Trophoblast cell (in vitro differentiated cells and primary cell): ENCODE data around the gene RANBP9.

Experiments
- DNase-seq, 2 donors: peaks; one replicate each; pipeline ENCODE4 v3.0.0-alpha.2; 2016
- H2AFZ ChIP-seq: 2 replicates; pipeline ENCODE4 v1.6.1; 2013; ENCODE audit warnings: low read length, moderate library complexity, mild to moderate bottlenecking; ENCODE audit not compliant: insufficient read depth, poor library complexity
- H2AK5ac ChIP-seq: 2 replicates; pipeline ENCODE4 v1.6.1; 2013; ENCODE audit warnings: mild to moderate bottlenecking, low read length
- H2BK120ac ChIP-seq: 2 replicates; pipeline ENCODE4 v1.6.1; 2013; ENCODE audit warnings: low read length, mild to moderate bottlenecking, moderate library complexity; ENCODE audit not compliant: insufficient read depth, poor library complexity
- H2BK12ac ChIP-seq: 2 replicates; pipeline ENCODE4 v1.6.1; 2013; ENCODE audit warnings: mild to moderate bottlenecking, low read length, moderate library complexity
- H2BK5ac ChIP-seq: 2 replicates; pipeline ENCODE4 v1.6.1; 2013; ENCODE audit warnings: low read length, low read depth, moderate library complexity, mild to moderate bottlenecking; ENCODE audit not compliant: poor library complexity
- H3K14ac ChIP-seq: 2 replicates; pipeline ENCODE4 v1.6.1; 2013; ENCODE audit warnings: mild to moderate bottlenecking, low read length
- H3K18ac ChIP-seq: 2 replicates; pipeline ENCODE4 v1.6.1; 2013; ENCODE audit warnings: mild to moderate bottlenecking, low read length
- H3K23ac ChIP-seq: 2 replicates; pipeline ENCODE4 v1.6.1; 2013; ENCODE audit warnings: low read length
- H3K27ac ChIP-seq: 2 replicates; pipeline ENCODE4 v1.5.1; 2013; ENCODE audit warnings: low read depth, mild to moderate bottlenecking, inconsistent platforms, low read length, moderate library complexity
- H3K27me3 ChIP-seq: 2 replicates; pipeline ENCODE4 v1.6.1; 2013; ENCODE audit warnings: inconsistent platforms, mild to moderate bottlenecking, low read length, moderate library complexity; ENCODE audit not compliant: insufficient read depth
- H3K36me3 ChIP-seq, 2 experiments: 1 replicate in 1 of 2; 2 replicates in 1 of 2; pipeline ENCODE4 v1.6.1; 2013; ENCODE audit warnings: low read length in 2 of 2, mild to moderate bottlenecking in 2 of 2, moderate library complexity in 1 of 2; ENCODE audit not compliant: insufficient read depth in 2 of 2, control insufficient read depth in 1 of 2
- H3K4ac ChIP-seq: 2 replicates; pipeline ENCODE4 v1.6.1; 2013; ENCODE audit warnings: low read depth, mild to moderate bottlenecking, low read length, moderate library complexity
- H3K4me1 ChIP-seq, 2 experiments: 1 replicate in 1 of 2; 2 replicates in 1 of 2; pipeline ENCODE4 v1.6.1; 2013; ENCODE audit warnings: low read length in 2 of 2, mild to moderate bottlenecking in 2 of 2, moderate library complexity in 1 of 2; ENCODE audit not compliant: insufficient read depth in 2 of 2, control insufficient read depth in 1 of 2
- H3K4me2 ChIP-seq: 2 replicates; pipeline ENCODE4 v1.6.1; 2013; ENCODE audit warnings: inconsistent platforms, mild to moderate bottlenecking, low read length, moderate library complexity
- H3K4me3 ChIP-seq: 2 replicates; pipeline ENCODE4 v1.5.1; 2013; ENCODE audit warnings: mild to moderate bottlenecking, low read depth, low read length, inconsistent platforms
- H3K79me1 ChIP-seq: one replicate; pipeline ENCODE4 v1.6.1; 2013; ENCODE audit warnings: low read length
- H3K79me2 ChIP-seq: 2 replicates; pipeline ENCODE4 v1.6.1; 2013; ENCODE audit warnings: low read length, mild to moderate bottlenecking; ENCODE audit not compliant: control insufficient read depth, insufficient read depth, poor library complexity
- H3K9ac ChIP-seq: 2 replicates; pipeline ENCODE4 v1.6.1; 2013; ENCODE audit warnings: mild to moderate bottlenecking, low read length
- H3K9me3 ChIP-seq: 2 replicates; pipeline ENCODE4 v1.6.1; 2013; ENCODE audit warnings: low read depth, mild to moderate bottlenecking, control low read depth, inconsistent platforms, low read length; ENCODE audit not compliant: insufficient read depth
- H4K12ac ChIP-seq: 2 replicates; pipeline ENCODE4 v1.6.1; 2013; ENCODE audit warnings: low read depth, mild to moderate bottlenecking, low read length, moderate library complexity
- H4K8ac ChIP-seq: 2 replicates; pipeline ENCODE4 v1.6.1; 2013; ENCODE audit warnings: low read depth, mild to moderate bottlenecking, low read length, moderate library complexity
- H4K91ac ChIP-seq: one replicate; pipeline ENCODE4 v1.6.1; 2013; ENCODE audit warnings: low read depth, mild to moderate bottlenecking, low read length, moderate library complexity
- WGBS: extraction: QIAGEN DNeasy Blood & Tissue Kit; methylation state at CpG from one replicate; pipeline ENCODE4 v1.1.7; 2013; ENCODE audit warnings: missing lambda C conversion rate; ENCODE audit not compliant: insufficient read length, insufficient coverage; ENCODE audit errors: extremely low coverage; 5-methylcytosine and 5-hydroxymethylcytosine counted together

RANBP9 gene

GRCh38 chr6:13614126-13614925 is 97.3 kb downstream of the RANBP9 start:
- peak overlapping the region; percentile 69 for H3K14ac ChIP-seq
- H4K91ac ChIP-seq: peak overlapping the region; percentile 60
- peaks cover 0 to 3% of the 10 kb centered on the region in 2 experiments for H3K4me1 ChIP-seq
- H3K18ac ChIP-seq: peak overlapping the region; percentile 80
- H3K27ac ChIP-seq: peak overlapping the region; percentile 26
- peak overlapping the region; percentile 27 for H2BK120ac ChIP-seq
- H3K79me2 ChIP-seq: peaks cover 13% of the 10 kb centered on the region
- H3K4ac ChIP-seq: peak overlapping the region; percentile 23
- no peaks in the 10 kb centered on the region for H3K9me3 ChIP-seq
- H4K12ac ChIP-seq: peak overlapping the region; percentile 55
- H2BK5ac ChIP-seq: peak overlapping the region; percentile 27
- H3K36me3 ChIP-seq: peaks cover 4 to 14% of the 10 kb centered on the region in 2 experiments
- no peak overlapping the region for H2BK12ac ChIP-seq
- peak overlapping the region; percentile 91 for H4K8ac ChIP-seq
- H3K79me1 ChIP-seq: peaks cover 9% of the 10 kb centered on the region
- H2AK5ac ChIP-seq: no peak overlapping the region
- peak overlapping the region; percentile 91 for H3K4me3 ChIP-seq
- H2AFZ ChIP-seq: peak overlapping the region; percentile 89
- H3K9ac ChIP-seq: peak overlapping the region; percentile 78
- H3K27me3 ChIP-seq: no peaks in the 10 kb centered on the region
- peak overlapping the region; percentile 71 for H3K4me2 ChIP-seq
- no CpG with 5 or more reads among the region's 38 CpGs for WGBS
- peak; percentile 27 to 62 for DNase-seq
- no peak overlapping the region for H3K23ac ChIP-seq

DNA sequence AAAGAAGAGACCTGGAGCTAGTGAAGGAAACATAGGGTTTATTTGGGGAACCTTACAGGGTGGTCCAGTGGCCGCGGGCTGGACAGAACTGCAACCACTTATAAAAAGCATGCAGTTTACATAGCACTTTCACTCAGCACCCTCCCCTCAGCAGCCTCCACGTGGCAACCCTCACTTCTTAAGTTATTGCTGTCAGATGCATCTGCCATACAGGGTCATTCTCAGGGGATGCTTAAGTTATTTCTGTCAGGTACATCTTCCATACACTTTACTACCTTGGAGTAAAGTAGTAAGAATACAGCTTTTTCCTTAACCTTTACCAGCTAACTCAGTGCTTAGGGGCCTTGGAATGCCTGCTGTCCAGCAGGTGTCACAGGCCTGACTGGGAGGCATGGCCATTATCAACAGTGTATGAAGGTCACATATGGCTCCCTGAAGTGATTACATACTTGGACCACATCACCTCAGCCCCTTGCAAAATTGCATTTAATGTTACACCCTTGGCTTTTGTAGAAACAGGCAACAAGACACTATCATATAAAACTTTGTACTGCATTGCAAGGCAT is 98.5 kb downstream of the RANBP9 start:
- no peak overlapping the region for H4K12ac ChIP-seq
- no peak for DNase-seq
- no peak overlapping the region for H2AFZ ChIP-seq
- peaks cover 0 to 6% of the 10 kb centered on the region in 2 experiments for H3K36me3 ChIP-seq
- WGBS: no CpG with 5 or more reads among the region's 3 CpGs
- peaks cover 0 to 3% of the 10 kb centered on the region in 2 experiments for H3K4me1 ChIP-seq
- no peak overlapping the region for H2BK5ac ChIP-seq
- no peak overlapping the region for H4K8ac ChIP-seq
- peaks cover 9% of the 10 kb centered on the region for H3K79me1 ChIP-seq
- H3K9ac ChIP-seq: no peak overlapping the region
- no peak overlapping the region for H3K4ac ChIP-seq
- H3K4me3 ChIP-seq: no peak overlapping the region
- H3K79me2 ChIP-seq: peaks cover 13% of the 10 kb centered on the region
- no peak overlapping the region for H2BK12ac ChIP-seq
- no peak overlapping the region for H3K18ac ChIP-seq
- H3K9me3 ChIP-seq: no peaks in the 10 kb centered on the region
- no peaks in the 10 kb centered on the region for H3K27me3 ChIP-seq
- H3K4me2 ChIP-seq: no peak overlapping the region
- H3K14ac ChIP-seq: no peak overlapping the region
- H4K91ac ChIP-seq: no peak overlapping the region
- no peak overlapping the region for H3K23ac ChIP-seq
- H2AK5ac ChIP-seq: no peak overlapping the region
- no peak overlapping the region for H3K27ac ChIP-seq
- H2BK120ac ChIP-seq: no peak overlapping the region

DNA sequence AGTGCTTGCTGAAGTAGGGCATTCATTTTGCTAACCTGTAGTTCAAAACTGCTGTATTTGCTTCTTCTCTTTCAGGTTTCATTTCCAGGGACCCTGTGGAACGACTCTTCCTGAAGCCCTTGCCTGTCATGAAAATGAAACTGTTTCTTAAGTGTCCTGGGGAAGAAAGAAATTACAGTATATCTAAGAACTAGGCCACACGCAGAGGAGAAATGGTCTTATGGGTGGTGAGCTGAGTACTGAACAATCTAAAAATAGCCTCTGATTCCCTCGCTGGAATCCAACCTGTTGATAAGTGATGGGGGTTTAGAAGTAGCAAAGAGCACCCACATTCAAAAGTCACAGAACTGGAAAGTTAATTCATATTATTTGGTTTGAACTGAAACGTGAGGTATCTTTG is 99.9 kb downstream of the RANBP9 start:
- peaks cover 12% of the 10 kb centered on the region for H3K79me2 ChIP-seq
- no peaks in the 10 kb centered on the region for H3K9me3 ChIP-seq
- no peak overlapping the region for H2AK5ac ChIP-seq
- peaks cover 9% of the 10 kb centered on the region for H3K79me1 ChIP-seq
- H3K4me3 ChIP-seq: no peak overlapping the region
- H4K91ac ChIP-seq: no peak overlapping the region
- H4K8ac ChIP-seq: no peak overlapping the region
- no peak overlapping the region for H2AFZ ChIP-seq
- H4K12ac ChIP-seq: no peak overlapping the region
- H2BK120ac ChIP-seq: no peak overlapping the region
- DNase-seq: no peak
- no peaks in the 10 kb centered on the region for H3K27me3 ChIP-seq
- no peak overlapping the region for H2BK12ac ChIP-seq
- peaks cover 0 to 3% of the 10 kb centered on the region in 2 experiments for H3K4me1 ChIP-seq
- WGBS: 100% methylated on average over 1 of the region's 4 CpGs
- no peak overlapping the region for H2BK5ac ChIP-seq
- no peaks in the 10 kb centered on the region for H3K36me3 ChIP-seq
- no peak overlapping the region for H3K4ac ChIP-seq
- no peak overlapping the region for H3K9ac ChIP-seq
- no peak overlapping the region for H3K4me2 ChIP-seq
- no peak overlapping the region for H3K18ac ChIP-seq
- H3K23ac ChIP-seq: no peak overlapping the region
- no peak overlapping the region for H3K14ac ChIP-seq
- no peak overlapping the region for H3K27ac ChIP-seq

DNA sequence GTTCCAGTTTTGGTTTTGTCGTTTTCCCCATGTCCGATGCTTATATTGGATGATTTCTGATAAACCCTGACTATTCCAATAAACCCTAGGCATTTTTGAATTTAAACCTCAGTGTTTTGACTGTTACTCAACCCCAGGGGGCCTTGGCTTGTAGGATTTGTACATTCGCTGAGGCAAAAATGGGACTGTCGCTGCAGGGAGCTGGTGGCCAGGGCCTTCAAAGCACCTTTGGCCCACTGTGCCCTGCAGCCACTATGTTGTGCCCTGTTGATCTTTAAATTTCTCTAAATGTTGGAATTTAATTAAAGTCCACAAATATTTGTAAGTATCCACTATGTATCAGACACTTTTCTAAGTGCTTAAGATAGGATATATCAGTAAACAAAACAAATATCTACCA is 106.0 kb downstream of the RANBP9 start:
- Histone ChIP-seq H3K4ac (no peak overlapping the region), H3K9ac (no peak overlapping the region), H3K4me3 (no peak overlapping the region), H4K8ac (no peak overlapping the region), H3K9me3 (no peaks in the 10 kb centered on the region), H2AFZ (no peak overlapping the region), H3K36me3 (peaks cover 0 to 3% of the 10 kb centered on the region in 2 experiments), H4K91ac (no peak overlapping the region), H2BK120ac (no peak overlapping the region), H4K12ac (no peak overlapping the region), H3K23ac (no peak overlapping the region), H2AK5ac (no peak overlapping the region), H3K79me2 (no peaks in the 10 kb centered on the region), H3K18ac (no peak overlapping the region), H2BK12ac (no peak overlapping the region), H3K79me1 (no peaks in the 10 kb centered on the region), H2BK5ac (no peak overlapping the region), H3K4me2 (no peak overlapping the region), H3K27me3 (no peaks in the 10 kb centered on the region), H3K27ac (no peak overlapping the region), H3K4me1 (no peaks in the 10 kb centered on the region), H3K14ac (no peak overlapping the region)
- WGBS: no CpG with 5 or more reads among the region's 4 CpGs
- DNase-seq: no peak
